A172 (cell line): ENCODE data around the gene SHISAL2A. TPM values are rescaled to one million over a fixed set of nuclear protein-coding genes. Genes with fewer than 3 reads are reported as not detected.

Experiments used
- DNase-seq: peaks from one replicate; pipeline ENCODE4 v3.0.0-alpha.2; 2015; ENCODE audit warnings: low spot score
- total RNA-seq: library from RNA; depleted of rRNA; stranded (reverse); fragments of >200 nt; shearing (Covaris generic); gene quantifications from 2 replicates; pipeline ENCODE4 v1.2.3, GENCODE V29; 2014

The SHISAL2A gene
- total RNA-seq, 1 experiment from 2014 or later, result not detected

- DNase-seq, result no peak
These were observed 11.0 kb upstream of the SHISAL2A start for GRCh38 chr1:52621950-52622349.

DNA sequence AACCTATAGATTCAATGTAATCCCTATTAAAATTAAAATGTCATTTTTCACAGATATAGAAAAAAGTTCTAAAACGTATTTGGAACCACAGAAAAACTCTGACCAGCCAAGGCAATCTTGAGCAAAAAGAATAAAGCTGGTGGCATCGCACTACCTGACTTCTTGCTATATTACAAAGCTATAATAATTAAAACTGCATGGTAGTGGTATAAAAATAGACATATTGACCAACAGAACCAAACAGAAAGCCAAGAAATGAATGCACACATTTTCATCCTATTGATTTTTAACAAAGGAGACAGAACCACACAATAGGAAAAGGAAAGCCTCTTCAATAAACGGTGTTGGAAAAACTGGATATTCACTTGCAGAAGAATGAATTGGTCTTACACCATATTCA lies 9.2 kb upstream of the SHISAL2A start:
- DNase-seq, result no peak

DNA sequence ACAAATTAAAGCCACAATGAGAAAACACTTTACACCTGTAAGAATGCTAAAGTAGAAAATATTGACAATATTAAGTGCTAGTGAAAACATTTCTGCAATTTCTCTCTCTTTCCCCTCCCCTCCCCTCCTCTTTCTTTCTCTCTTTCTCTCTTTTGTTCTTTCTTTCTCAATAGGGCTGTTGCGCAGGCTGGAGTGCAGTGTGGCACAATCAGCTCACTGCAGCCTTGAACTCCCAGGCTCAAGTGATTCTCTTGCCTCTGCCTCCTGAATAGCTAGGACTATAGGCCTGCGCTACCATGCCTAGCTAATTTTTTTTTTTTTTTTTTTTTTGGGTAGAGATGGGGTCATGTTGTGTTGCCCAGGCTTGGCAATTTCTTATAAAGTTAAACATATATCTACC lies 5.9 kb upstream of the SHISAL2A start:
- no peak for DNase-seq

GRCh38 chr1:52628614-52629324 lies 4.2 kb upstream of the SHISAL2A start:
- no peak for DNase-seq

GRCh38 chr1:52629325-52629643 lies 3.7 kb upstream of the SHISAL2A start:
- no peak for DNase-seq

DNA sequence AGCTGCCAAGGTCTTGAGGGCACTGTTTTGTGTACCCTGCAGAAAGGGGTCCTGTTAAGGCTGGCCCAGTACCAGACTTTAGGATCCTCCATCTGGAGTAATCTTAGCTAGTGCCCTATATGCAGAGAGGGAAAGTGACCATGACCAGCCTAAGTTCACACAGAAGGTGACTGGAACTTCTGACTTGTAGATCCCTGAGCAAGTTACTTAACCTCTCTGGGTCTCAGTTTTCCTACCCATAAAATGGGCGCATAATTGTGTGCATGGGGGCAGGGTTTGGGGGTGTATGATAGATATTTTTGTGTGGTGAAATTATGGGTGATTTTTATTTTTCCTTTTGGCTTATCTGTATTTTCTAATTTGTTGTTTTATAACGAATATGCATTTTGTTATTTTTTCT lies 3.3 kb upstream of the SHISAL2A start:
- DNase-seq, result no peak

DNA sequence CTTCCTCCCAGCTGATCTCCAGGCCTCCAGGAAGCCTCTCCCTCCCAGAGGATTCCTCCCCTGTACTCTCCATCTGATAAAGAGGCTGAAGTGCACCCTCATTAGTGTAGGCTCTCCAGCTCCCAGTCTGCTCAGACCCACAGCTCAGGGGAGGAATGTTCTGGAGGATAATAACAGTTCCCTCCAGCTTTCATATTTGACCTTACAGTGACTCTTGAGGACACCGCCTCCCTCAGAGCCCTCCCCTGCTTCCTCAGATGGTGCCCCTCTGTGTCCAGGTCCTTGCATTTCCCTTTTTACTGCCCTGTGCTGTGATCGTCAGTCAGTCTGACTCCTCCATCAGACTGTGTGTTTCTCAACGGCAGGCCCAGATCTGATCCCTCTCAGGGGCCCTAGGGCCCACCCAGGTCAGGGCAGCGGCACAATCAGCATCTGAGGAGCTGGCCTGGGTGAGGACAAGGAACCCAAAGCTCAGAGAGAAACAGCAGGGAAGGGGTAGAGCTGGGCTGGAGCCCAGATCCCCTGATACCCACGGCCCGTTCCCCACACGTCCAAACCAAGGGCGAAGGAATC lies 1.1 kb upstream of the SHISAL2A start:
- no peak for DNase-seq

GRCh38 chr1:52633291-52633754 lies 355 bp downstream of the SHISAL2A start:
- no peak for DNase-seq

DNA sequence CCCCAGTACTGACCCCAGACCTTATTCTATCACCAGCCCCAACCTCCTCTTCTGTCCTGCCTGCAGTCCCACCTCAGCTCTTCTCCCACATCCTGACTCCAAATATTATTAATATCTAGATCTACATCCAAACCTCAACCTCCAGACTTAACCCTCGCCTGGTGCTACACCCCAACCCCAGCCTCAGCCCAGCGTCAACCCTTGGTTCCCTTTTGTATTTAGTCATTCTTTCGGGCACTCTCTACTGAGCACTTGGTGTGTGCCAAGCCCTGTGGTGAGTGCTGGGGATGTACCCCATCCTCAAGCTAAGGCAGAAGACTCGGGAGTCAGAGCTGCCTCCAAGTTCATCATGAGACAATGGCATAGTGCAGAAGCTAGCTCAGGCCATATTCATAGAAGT lies 1.1 kb downstream of the SHISAL2A start:
- no peak for DNase-seq

GRCh38 chr1:52635321-52636089 lies 2.5 kb downstream of the SHISAL2A start:
- DNase-seq, result no peak

- peak; percentile 38 for DNase-seq
These were observed 4.0 kb downstream of the SHISAL2A start for GRCh38 chr1:52636721-52637695.

- no peak for DNase-seq
These were observed 5.0 kb downstream of the SHISAL2A start for GRCh38 chr1:52637946-52638345.

- no peak for DNase-seq
These were observed 7.7 kb downstream of the SHISAL2A start for GRCh38 chr1:52640697-52641096.

- DNase-seq, result no peak
These were observed 8.3 kb downstream of the SHISAL2A start for GRCh38 chr1:52641307-52641706.

- DNase-seq, result no peak
These were observed 12.3 kb downstream of the SHISAL2A start for GRCh38 chr1:52645261-52645660.

- DNase-seq, result no peak
These were observed 18.9 kb downstream of the SHISAL2A start for GRCh38 chr1:52651904-52652303.

- DNase-seq, result no peak
These were observed 20.4 kb downstream of the SHISAL2A start for GRCh38 chr1:52653207-52653849.

DNA sequence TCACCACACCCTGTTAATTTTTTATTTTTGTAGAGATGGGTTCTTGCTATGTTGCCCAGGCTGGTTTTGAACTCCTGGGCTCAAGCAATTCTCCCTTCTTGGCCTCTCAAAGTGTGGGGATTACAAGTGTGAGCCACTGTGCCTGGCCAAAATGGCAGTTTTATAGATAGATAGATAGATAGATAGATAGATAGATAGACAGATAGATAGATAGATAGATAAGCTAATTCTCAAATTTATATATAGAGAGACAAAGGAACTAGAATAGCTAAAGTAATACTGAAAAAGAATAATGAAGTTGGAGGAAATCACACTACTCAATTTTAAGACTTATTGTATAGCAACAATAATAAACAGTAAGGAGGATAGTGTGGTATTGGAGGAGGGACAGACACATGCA lies 21.1 kb downstream of the SHISAL2A start:
- DNase-seq, result no peak

DNA sequence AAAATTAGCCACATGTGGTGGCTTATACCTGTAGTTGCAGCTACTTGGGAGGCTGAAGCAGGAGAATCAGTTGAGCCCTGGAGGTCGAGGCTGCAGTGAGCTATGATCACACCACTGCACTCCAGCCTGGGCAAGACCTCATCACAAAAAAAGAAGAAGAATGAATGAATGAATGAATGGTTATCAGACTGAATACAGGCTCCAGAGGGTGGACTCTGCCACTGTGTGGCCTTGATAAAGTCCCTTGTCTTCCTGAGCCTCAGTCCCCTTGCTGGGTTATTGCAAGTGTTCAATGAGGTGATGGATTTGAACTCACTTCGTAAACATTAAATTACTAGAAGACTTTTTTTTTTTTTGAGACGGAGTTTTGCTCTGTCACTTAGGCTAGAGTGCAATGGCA lies 24.7 kb downstream of the SHISAL2A start:
- no peak for DNase-seq

DNA sequence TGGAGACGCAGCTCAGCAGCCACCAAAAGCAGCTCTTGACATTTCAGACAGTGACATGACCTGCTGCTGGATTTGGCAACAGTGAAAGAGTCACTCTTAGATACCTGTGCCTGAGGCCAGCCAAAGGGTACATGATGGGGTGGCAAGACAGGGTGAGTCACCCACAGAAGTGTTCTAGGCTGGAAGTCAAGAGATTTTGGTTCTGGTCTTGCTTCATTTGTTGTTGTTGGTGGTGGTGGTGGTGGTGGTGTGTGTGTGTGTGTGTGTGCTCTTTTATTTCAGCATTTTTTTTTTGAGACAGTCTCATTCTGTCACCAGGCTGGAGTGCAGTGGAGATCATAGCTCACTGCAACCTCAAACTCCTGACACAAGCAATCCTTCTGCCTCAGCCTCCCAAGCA lies 25.8 kb downstream of the SHISAL2A start:
- no peak for DNase-seq

DNA sequence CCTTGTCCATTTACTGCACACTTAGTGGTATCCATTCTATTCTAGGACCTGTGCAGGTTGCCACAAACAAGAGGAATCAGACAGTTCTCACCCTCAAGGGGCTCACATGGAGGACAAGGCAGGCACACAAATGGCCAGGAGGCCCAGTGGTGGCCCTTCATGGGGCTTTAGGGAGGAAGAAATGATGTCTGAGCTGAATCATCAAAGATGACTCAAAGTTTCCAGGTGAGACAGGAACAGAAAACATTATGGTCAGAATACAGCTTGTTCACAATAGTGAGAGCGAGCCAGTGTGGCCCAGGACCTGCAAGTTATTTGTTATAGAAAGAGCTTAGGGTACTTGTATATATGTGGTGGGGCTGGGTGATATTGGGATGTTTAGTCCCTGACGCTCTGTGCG lies 26.4 kb downstream of the SHISAL2A start:
- no peak for DNase-seq
